Measurements from ENCODE around the gene TNRC18.

GRCh38 chr7:5381071-5381772 lies 42.4 kb downstream of the TNRC18 start:
- no peak for TF ChIP-seq CTCF (IDR thresholded peaks at IDR 0.05; ENCODE audit: low read depth, low read length, missing input control)
- no peak for TF ChIP-seq TAF1 (conservative IDR thresholded peaks at IDR 0.05)

All from liver (tissue), 3 donors.